ENCODE measurements around the gene LAMB2. TPM values are rescaled to one million over a fixed set of nuclear protein-coding genes. Genes with fewer than 3 reads are reported as not detected.

The LAMB2 gene
- total and polyA plus RNA-seq, 2 of the 8 experiments (the other 6 are each of a cell fraction or from before 2014, with no cell fraction given) = 112 to 153 TPM

- H3K79me2 ChIP-seq (ENCODE audit: control insufficient read depth in 1 of 2, insufficient read depth in 2 of 2, low read length in 2 of 2) = no peaks in the 10 kb centered on the region
- no peak overlapping the region for H3K18ac ChIP-seq (ENCODE audit: extremely low read depth, low read length)
- POLR2A ChIA-PET (ENCODE audit: partially characterized antibody) = interaction anchor here (1.4 kb wide), 1 partner anchor 10 kb away, joined by 4 read pairs; the partner anchor contains the start of gene KLHDC8B
- TF ChIP-seq SUZ12 (IDR thresholded peaks at IDR 0.05; ENCODE audit: low read length) (no peak), BACH1 (IDR thresholded peaks at IDR 0.05; ENCODE audit: low read length) (no peak), MAX (IDR thresholded peaks at IDR 0.05) (no peak), SIX5 (IDR thresholded peaks at IDR 0.05; ENCODE audit: low read depth, low read length) (no peak), RFX5 (IDR thresholded peaks at IDR 0.05; ENCODE audit: borderline replicate concordance, low read depth, low read length) (no peak), KDM1A (IDR thresholded peaks at IDR 0.05; ENCODE audit: borderline replicate concordance, low read length) (no peak), CHD1 (IDR thresholded peaks at IDR 0.05; ENCODE audit: low read depth, low read length) (no peak), SP1 (IDR thresholded peaks at IDR 0.05; ENCODE audit: low read depth, low read length) (no peak)
Measured at GRCh38 chr3:49181351-49181750, 48.5 kb upstream of the LAMB2 start.

More at GRCh38 chr3:49181351-49181750, 48.5 kb upstream of the LAMB2 start:
- H3K27me3 ChIP-seq (replicated peaks in 1 of 4; ENCODE audit: control insufficient read depth in 3 of 4, extremely low read depth in 1 of 4, insufficient read depth in 3 of 4, low read length in 3 of 4) = no peaks in the 10 kb centered on the region
- H3K9ac ChIP-seq (replicated peaks in 1 of 4; ENCODE audit: extremely low read depth in 1 of 4, low read depth in 3 of 4, low read length in 3 of 4) = no peak overlapping the region
- H4K8ac ChIP-seq (ENCODE audit: extremely low read depth, insufficient read depth, low read length) = no peak overlapping the region
- CTCF ChIA-PET (ENCODE audit: partially characterized antibody) = interaction anchor here (1.1 to 4.3 kb wide), 3 partner anchors 11 to 159 kb away, joined by 3 to 17 read pairs (median 4); partner anchors contain the start of genes KLHDC8B and USP4
- no peak overlapping the region for H3K4ac ChIP-seq (replicated peaks; ENCODE audit: insufficient read length, low read depth, low read length)
- H3K4me3 ChIP-seq (ENCODE audit: extremely low read depth in 1 of 4, insufficient read depth in 2 of 4, low read depth in 3 of 4, low read length in 4 of 4) = no peak overlapping the region
- H3K23ac ChIP-seq (ENCODE audit: insufficient read length) = no peak overlapping the region
- H3K79me1 ChIP-seq (ENCODE audit: low read depth, low read length) = no peaks in the 10 kb centered on the region
- H3K4me1 ChIP-seq (replicated peaks in 1 of 4; ENCODE audit: control insufficient read depth in 3 of 4, insufficient read depth in 4 of 4, low read length in 3 of 4) = no peaks in the 10 kb centered on the region
- H3K23me2 ChIP-seq (ENCODE audit: low read depth, low read length) = no peaks in the 10 kb centered on the region
- no peak overlapping the region for H3K4me2 ChIP-seq (ENCODE audit: insufficient read depth in 1 of 2, low read depth in 2 of 2, low read length in 2 of 2)
- no peak overlapping the region for H2AK5ac ChIP-seq (ENCODE audit: low read depth, low read length)
- H2BK20ac ChIP-seq (ENCODE audit: low read length) = no peak overlapping the region
- 82% methylated on average over 5 of the region's 6 CpGs; no CpG with 5 or more reads in 1 of the 2 experiments for WGBS, 2 experiments (ENCODE audit: extremely low coverage in 1 of 2, insufficient coverage in 1 of 2, insufficient read length in 1 of 2, insufficient replicate concordance in 2 of 2, low coverage in 1 of 2, low lambda C conversion rate in 2 of 2, missing lambda C conversion rate in 1 of 2)
- no peaks in the 10 kb centered on the region for H3K36me3 ChIP-seq (ENCODE audit: control insufficient read depth in 2 of 4, insufficient read depth in 4 of 4, low read length in 3 of 4)
- H3K14ac ChIP-seq (ENCODE audit: insufficient read length) = no peak overlapping the region
- peaks cover 0 to 7% of the 10 kb centered on the region in 2 experiments; a peak in 1 of 4 replicates for H3K9me3 ChIP-seq (ENCODE audit: insufficient read depth in 2 of 2, low read depth in 1 of 2, low read length in 1 of 2)
- no peaks in the 10 kb centered on the region for H4K20me1 ChIP-seq (replicated peaks in 1 of 2; ENCODE audit: control insufficient read depth in 1 of 2, insufficient read depth in 2 of 2, low read length in 2 of 2)
- no peak overlapping the region for H2BK120ac ChIP-seq (replicated peaks; ENCODE audit: low read depth, low read length)
- H2BK5ac ChIP-seq (ENCODE audit: low read depth, low read length) = no peak overlapping the region
- DNase-seq (ENCODE audit: low read depth in 1 of 2, low spot score in 2 of 2) = no peak
- no peak overlapping the region for H3K56ac ChIP-seq (replicated peaks; ENCODE audit: insufficient read length, low read depth, low read length)
- no peak for FAIRE-seq
- no peak overlapping the region for H4K5ac ChIP-seq (ENCODE audit: insufficient read length, low read depth, low read length)
- H3K27ac ChIP-seq (ENCODE audit: low read depth, low read length) = no peak overlapping the region
- no peak overlapping the region for H4K91ac ChIP-seq (replicated peaks; ENCODE audit: insufficient read length, low read length)
- no peak overlapping the region for H2AFZ ChIP-seq (ENCODE audit: low read length)
- H2BK15ac ChIP-seq (ENCODE audit: low read length) = no peak overlapping the region
- no peak overlapping the region for H2BK12ac ChIP-seq (ENCODE audit: low read depth, low read length)
